Glomerular visceral epithelial cell (primary cell): ENCODE data around the gene WDR53.
"Not testable (repeated sequence)": the region's sequence is repeated elsewhere in the genome, so short reads cannot be mapped to it uniquely, and the experiment has no call there.

Experiments
- DNase-seq: peaks from one replicate; pipeline ENCODE4 v3.0.0-alpha.2; 2016; ENCODE audit errors: extremely low spot score

The WDR53 gene

DNA sequence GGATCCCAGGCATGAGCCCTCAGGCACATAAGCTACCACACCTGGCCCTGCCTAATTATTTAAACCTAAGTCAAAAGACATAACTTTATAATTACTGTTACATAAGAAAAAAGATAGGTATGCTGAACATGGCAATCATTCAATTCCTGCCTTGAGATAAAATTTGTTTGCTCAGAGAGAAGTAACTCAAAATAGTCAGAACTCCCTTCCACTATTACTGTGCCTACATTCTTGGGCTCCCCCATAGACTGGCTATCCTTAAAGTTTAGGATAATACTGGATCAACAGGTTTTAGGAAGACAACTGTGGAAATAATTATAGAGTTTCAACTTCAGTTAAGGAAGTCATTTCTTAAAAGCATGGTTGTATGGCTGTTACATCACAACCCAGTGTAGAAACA is 9.9 kb downstream of the WDR53 start:
- no peak for DNase-seq

DNA sequence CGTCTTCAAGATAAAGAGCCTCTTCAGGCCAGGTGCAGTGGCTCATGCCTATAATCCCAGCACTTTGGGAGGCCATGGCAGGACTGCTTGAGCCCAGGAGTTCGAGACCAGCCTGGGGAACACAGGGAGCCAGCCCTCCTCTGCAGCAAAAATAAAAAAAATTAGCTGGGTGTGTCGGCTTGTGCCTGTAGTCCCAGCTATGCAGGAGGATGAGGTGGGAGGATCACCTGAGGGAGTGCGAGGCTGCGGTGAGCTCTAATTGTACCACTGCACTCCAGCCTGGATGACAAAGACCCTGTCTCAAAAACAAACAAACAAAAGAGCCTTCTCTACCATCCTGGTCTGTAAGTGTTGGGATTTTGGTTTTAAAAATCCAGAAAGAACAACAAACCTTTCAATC is 11.1 kb downstream of the WDR53 start:
- no peak for DNase-seq

DNA sequence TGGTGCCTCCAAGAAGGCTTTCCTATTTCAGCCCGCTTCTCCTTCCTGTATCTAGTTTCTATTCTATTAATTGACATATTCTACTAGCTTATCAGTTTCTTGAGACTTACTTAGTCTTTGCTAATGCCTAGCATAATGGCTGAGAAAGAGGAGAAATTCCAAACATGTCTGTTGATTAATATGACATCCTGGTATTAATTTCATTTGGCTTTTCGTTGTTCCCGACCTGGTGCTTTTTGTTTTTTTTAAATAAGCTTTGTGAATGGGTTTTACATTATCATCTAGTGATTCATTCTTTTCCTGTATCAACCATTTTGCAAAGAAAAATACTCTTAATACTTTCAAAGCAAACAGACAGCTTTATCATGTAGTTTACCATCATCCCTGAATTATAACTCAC is 13.1 kb downstream of the WDR53 start:
- no peak for DNase-seq

DNA sequence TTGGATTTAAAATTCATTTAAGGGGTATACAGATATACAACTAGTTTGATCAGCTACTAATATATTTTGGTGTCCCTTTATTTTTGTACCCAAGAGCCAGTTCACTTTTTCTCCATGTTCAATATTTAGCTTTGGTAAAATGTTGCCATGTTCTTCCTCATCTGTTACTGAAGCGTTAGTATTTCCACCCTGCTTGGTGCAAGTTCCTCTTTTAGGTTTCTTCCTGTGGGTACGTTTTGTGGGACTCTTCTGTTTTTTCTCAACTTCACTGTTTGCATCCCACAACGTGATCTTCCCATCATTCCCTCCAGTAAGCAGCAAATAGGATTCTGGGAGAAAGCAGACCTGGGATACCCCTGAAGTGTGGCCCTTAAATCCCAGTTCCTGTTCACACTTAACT is 14.1 kb downstream of the WDR53 start:
- DNase-seq: no peak

- DNase-seq: no peak
These were observed 14.8 kb downstream of the WDR53 start for GRCh38 chr3:196553551-196553950.

- no peak for DNase-seq
These were observed 16.1 kb downstream of the WDR53 start for GRCh38 chr3:196552253-196552652.

DNA sequence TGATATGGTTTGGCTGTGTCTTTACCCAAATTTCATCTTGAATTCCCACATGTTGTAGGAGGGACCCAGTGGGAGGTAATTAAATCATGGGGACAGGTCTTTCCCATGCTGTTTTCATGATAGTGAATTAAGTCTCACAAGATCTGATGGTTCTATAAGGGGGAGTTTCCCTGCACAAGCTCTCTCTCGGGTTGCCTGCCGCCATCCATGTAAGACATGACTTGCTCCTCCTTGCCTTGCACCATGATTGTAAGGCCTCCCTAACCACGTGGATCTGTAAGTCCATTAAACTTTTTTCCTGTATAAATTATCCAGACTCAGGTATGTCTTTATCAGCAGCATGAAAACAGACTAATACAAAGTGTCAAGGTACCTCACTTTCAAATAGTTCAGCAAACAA is 18.2 kb downstream of the WDR53 start:
- DNase-seq: not testable (repeated sequence)

DNA sequence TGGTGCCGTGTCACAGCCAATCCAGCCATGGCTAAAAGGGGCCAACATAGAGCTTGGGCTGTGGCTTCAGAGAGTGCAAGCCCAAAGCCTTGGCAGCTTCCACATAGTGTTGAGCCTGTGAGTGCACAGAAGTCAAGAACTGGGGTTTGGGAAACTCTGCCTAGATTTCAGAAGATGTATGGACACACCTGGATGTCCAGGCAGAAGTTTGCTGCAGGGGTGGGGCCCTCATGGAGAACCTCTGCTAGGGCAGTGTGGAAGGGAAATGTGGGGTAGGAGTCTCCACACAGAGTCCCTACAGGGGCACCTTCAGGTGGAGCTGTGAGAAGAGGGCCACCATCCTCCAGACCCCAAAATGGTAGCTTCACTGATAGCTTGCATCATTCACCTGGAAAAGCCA is 19.0 kb downstream of the WDR53 start:
- not testable (repeated sequence) for DNase-seq

DNA sequence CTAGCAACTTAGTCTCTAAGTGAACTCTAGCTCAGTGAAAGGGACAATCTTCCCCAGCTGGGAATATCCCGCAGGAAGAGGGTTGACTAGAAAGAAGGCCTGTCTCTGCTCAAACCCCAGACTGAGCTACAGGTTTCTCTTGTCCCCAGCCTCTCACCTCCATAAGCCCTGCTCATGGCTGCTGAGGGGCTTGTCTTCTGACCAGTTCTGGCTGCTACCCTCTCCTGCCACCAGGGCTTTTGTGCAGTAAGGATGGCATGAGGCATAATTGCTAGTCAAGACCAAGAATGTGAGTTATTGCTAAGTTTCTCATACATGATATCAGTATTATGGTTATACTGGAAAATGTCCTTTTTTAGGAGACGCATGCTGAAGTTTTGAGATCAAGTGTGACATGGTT is 21.3 kb downstream of the WDR53 start:
- DNase-seq: no peak

DNA sequence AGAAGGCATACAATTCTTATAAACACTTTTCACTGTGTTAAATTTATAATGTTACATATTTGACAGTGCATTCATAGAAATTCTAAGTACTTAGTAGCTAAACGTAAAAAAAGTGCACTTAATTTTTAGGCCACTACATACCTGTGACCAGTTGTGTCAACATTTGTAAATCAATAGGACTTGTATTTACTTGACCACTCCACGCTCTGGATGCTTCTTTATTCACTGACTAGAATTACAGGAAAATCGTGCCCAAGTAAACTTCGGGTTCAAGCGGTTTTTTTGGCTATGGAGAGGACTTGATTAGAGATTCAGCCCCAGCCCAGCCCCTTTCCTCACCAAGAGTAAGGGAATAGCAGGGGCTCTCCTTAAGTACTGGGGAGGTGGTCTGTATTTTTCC is 21.8 kb downstream of the WDR53 start:
- DNase-seq: no peak

DNA sequence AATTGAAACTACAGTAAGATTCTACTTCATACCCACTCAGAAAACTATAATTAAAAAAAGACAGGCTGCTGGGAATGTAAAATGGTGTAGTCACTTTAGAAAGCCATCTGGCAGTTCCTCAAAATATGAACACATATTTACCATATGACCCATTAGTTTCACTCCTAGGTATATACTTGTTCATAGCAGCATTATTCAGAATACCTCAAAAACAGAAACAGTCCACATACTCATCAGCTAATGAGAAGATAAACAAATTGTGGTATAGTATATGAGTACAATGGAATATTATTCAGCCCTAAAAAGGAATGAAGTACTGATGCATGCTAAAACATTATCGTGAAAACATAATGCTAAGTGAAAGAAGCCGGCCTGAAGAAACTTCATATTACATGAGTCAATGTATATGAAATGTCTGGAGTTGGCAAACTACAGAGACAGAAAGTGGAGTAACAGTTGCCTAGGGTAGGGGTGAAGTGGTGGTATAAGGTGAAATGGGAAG is 23.8 kb downstream of the WDR53 start:
- no peak for DNase-seq

DNA sequence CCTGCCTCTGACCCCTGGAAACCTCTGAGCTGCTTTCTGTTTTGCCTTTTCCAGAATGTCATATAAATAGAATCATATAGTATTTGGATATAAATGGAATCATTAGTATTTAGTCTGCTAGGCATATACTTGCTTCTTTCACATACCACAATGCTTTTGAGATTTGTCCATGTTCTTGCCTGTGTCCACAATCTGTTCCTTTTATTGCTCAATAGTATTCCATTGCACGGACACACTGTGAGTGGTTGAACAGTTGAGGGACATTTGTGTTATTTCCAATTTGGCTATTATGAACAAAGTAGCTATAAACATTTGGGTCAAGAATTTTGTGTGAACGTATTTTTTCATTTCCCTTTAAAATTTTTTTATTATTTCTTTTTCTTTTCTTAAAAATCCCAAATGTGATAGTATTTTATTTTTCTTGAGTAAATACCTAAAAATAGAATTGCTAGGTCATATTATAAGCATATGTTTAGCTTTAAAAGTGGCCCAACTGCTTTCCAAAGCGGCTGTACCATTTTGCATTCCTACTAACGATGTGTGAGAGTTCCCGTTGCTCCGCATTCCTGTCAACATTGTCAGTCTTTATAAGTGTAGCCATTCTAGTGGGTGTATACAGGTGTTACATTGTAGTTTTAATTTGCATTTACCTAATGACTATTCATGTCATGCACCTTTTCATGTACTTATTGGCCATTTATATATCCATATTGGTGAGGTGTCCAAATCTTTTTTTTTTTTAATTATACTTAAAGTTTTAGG is 26.5 kb downstream of the WDR53 start:
- DNase-seq: no peak

GRCh38 chr3:196537319-196537984 is 30.9 kb downstream of the WDR53 start:
- DNase-seq: no peak

- no peak for DNase-seq
These were observed 35.1 kb downstream of the WDR53 start for GRCh38 chr3:196533260-196533681.

DNA sequence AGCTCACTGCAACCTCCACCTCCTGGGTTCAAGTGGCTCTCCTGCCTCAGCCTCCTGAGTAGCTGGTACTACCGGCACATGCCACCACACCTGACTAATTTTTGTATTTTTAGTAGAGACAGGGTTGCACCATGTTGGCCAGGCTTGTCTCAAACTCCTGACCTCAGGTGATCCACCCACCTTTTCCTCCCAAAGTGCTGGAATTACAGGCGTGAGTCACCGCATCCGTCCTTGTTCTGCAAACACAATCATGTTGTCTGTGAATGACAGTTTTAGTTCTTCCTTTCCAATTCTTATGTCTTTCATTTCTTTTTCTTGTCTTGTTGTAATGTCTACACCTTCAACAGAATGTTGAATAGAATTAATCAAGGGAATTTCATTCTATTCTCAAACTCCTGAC is 36.9 kb downstream of the WDR53 start:
- no peak for DNase-seq

DNA sequence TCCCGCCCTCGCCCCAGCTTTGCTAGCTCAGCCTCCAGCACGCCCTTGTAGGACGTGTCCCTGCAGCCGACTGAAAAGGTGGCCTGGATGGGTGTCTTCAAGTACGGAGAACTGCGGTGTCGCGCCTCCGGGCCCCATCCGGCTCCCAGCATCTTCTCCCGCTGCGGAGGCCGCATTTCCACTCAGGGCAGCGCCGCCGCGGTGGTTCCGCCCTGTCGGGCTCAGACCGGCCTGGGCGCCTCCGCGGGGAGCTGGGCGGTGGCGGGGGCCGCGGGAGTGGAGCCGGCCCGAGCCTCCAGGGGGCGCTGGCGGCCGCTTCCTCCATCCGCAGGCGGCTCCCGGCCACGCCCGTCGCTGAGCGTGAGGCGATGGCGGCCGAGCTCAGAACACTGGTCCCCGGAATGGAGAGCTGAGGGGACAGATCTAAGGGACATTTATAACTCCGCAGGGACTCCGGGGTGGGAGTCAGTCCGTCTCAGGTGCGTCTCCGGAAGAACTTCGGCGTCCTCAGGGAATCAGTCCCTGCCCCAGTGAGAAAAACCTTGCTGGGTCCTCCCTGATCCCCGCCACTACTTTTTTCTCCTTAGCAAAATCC is 39.6 kb downstream of the WDR53 start:
- peak; percentile 12 for DNase-seq

- DNase-seq: no peak
These were observed 43.2 kb downstream of the WDR53 start for GRCh38 chr3:196525141-196525540.

DNA sequence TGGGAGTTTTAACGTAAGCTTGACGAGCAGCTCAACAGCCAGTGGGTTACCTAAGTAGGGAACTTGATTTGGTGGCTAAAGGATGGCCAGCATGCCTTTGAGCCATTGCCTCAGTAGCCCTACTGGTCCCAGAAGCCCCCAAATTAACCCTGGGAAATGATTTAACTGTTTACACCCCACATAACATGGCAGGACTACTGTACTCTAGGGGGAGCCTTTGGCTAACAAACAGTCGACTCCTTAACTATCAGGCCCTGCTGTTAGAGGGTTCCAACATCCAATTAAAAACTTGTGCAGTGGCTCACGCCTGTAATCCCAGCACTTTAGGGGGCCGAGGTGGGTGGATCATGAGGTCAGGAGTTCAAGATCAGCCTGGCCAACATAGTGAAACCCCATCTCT is 43.8 kb downstream of the WDR53 start:
- DNase-seq: no peak

DNA sequence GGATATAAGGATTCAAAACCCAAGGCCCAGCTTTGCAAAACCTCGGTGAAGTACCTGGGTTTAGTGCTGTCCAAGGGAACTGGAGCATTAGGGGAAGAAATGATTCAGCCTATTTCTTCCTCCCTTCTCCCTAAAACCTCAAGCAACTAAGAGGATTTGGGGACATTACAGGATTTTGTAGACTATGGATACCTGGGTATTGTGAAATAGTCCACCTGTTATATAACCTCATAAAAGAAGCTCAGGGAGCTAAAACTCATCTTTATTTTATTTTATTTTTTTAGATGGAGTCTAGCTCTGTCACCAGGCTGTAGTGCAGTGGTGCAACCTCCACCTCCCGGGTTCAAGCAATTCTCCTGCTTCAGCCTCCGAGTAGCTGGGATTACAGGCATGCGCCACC is 44.5 kb downstream of the WDR53 start:
- no peak for DNase-seq

GRCh38 chr3:196521291-196521690 is 47.1 kb downstream of the WDR53 start:
- not testable (repeated sequence) for DNase-seq

GRCh38 chr3:196519718-196520082 is 48.7 kb downstream of the WDR53 start:
- no peak for DNase-seq

DNA sequence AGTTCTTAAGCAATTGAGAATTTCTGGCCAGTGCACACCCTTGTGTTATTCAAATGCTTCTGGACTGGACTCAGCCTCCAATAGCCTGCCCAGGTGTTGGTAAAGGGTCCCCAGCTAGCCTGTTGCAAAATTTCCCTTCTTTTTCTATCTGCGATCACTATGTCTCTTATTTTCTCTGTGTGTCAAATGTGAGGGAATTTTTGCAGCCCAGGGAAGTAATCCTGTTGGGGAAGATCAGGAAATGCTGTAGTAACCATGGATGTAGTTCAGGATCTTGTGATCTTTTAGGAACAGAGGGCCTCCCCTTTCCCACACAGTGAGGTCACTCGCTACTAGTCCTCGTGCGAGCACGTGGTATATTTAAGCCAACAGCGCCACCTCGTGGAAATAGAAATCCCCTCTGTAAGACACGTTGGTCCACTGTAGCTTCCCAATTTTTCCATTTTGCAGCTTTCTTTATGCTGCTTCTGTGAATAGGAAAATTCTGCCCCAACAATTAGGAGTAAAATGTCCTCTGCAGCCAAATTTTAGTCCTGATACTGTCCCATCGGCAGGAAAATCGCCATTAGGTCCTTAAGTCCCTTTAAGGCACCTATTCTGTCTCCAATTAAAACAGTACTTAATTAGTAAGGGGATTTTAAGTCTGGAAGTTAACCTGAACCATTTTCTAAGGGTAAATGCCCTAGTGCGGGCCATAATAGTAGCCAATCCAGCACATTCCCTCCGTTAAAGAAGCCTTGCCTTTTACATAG is 49.2 kb downstream of the WDR53 start:
- DNase-seq: peak; percentile 66
